A673 (cell line): ENCODE data around the gene CD248.

ENCODE experiments used
- EZH2 ChIP-seq: fragments of 200-600 bp; sonication (generic); IDR thresholded peaks from 2 replicates; pipeline ENCODE4 v1.6.1; 2017; ENCODE audit warnings: borderline replicate concordance, low read depth, mild to moderate bottlenecking, mixed read lengths, antibody characterized with exemption, low read length; ENCODE audit not compliant: poor library complexity, severe bottlenecking
- TF ChIP-seq, protein P1 (sequence below): fragments of 300-800, 200-600 bp; sonication (generic); conservative IDR thresholded peaks from 2 replicates; pipeline ENCODE4 v1.5.1; 2017; ENCODE audit warnings: low read depth, mild to moderate bottlenecking, antibody characterized with exemption, low read length, moderate library complexity, mixed read lengths

- TF ChIP-seq, protein P1, sequence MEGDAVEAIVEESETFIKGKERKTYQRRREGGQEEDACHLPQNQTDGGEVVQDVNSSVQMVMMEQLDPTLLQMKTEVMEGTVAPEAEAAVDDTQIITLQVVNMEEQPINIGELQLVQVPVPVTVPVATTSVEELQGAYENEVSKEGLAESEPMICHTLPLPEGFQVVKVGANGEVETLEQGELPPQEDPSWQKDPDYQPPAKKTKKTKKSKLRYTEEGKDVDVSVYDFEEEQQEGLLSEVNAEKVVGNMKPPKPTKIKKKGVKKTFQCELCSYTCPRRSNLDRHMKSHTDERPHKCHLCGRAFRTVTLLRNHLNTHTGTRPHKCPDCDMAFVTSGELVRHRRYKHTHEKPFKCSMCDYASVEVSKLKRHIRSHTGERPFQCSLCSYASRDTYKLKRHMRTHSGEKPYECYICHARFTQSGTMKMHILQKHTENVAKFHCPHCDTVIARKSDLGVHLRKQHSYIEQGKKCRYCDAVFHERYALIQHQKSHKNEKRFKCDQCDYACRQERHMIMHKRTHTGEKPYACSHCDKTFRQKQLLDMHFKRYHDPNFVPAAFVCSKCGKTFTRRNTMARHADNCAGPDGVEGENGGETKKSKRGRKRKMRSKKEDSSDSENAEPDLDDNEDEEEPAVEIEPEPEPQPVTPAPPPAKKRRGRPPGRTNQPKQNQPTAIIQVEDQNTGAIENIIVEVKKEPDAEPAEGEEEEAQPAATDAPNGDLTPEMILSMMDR = no peak
- no peak for TF ChIP-seq EZH2
Observed at GRCh38 chr11:66299186-66299585, 17.7 kb downstream of the CD248 start.
